ENCODE results near the gene RNF111. TPM values are rescaled to one million over a fixed set of nuclear protein-coding genes. Genes with fewer than 3 reads are reported as not detected.

RNF111 gene
- total and polyA plus RNA-seq, 3 donors from 2014 or later: 23.1 to 32.8 (median 26.8) TPM

DNA sequence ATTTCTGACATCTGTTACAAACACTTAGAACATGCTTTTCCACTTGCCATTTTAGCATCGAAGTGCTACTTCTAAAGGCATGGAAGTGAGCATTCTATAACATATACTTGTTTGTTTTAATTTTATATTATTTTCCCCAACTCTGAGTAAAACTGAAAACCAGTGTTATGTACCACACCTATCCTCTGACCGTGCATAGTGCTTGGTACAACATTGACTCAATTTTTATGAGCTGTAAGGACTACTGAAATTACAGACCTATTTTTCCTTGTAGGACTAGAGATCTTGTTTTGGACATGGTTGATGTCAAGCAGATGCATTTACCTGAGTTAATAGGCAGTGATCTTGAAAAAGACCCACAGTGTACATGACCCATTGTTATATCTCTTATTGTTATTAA, 66.0 kb downstream of the RNF111 start:
- intact Hi-C loops (cut with DNase I; ENCODE audit: low total_unique reads): no loop called here
- no peak overlapping the region for H3K4me3 ChIP-seq
- no peak for TF ChIP-seq POLR2A (IDR thresholded peaks at IDR 0.05)
- TF ChIP-seq, protein P1, sequence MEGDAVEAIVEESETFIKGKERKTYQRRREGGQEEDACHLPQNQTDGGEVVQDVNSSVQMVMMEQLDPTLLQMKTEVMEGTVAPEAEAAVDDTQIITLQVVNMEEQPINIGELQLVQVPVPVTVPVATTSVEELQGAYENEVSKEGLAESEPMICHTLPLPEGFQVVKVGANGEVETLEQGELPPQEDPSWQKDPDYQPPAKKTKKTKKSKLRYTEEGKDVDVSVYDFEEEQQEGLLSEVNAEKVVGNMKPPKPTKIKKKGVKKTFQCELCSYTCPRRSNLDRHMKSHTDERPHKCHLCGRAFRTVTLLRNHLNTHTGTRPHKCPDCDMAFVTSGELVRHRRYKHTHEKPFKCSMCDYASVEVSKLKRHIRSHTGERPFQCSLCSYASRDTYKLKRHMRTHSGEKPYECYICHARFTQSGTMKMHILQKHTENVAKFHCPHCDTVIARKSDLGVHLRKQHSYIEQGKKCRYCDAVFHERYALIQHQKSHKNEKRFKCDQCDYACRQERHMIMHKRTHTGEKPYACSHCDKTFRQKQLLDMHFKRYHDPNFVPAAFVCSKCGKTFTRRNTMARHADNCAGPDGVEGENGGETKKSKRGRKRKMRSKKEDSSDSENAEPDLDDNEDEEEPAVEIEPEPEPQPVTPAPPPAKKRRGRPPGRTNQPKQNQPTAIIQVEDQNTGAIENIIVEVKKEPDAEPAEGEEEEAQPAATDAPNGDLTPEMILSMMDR (IDR thresholded peaks at IDR 0.05): no peak
- H3K9me3 ChIP-seq: no peaks in the 10 kb centered on the region
- no peaks in the 10 kb centered on the region for H3K36me3 ChIP-seq (ENCODE audit: low read depth, missing control alignments)
- WGBS, 2 donors: 95 to 96% methylated on average over 2 of the region's 2 CpGs
- H3K4me1 ChIP-seq: no peaks in the 10 kb centered on the region
- no peak overlapping the region for H3K27ac ChIP-seq
- DNase-seq: no peak
- H3K27me3 ChIP-seq: no peaks in the 10 kb centered on the region

DNA sequence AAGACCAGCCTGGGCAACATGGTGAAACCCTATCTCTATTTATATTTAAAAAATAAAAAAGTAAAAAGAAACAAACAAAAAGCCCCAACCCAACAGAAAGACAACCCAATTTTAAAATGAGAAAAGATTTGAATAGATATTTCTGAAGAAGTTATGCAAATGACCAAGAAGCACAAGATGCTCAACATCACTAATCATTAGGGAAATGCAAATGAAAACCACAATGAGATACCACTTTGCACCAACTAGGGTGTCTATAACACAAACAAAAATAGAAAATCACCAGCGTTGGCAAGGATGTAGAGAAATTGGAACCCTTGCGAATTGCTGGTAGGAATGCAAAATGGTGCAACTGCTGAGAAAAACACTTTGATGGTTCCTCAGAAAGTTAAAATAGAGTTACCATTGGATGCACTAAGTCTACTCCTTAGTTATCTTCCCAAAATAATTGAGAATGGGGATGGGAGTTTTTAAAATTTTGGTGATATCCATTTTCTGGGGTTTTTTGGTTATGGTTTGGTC, 71.7 kb downstream of the RNF111 start:
- H3K4me3 ChIP-seq: no peak overlapping the region
- intact Hi-C loops (cut with DNase I; ENCODE audit: low total_unique reads): no loop called here
- H3K27me3 ChIP-seq: no peaks in the 10 kb centered on the region
- DNase-seq: no peak
- H3K36me3 ChIP-seq (ENCODE audit: low read depth, missing control alignments): no peaks in the 10 kb centered on the region
- no peaks in the 10 kb centered on the region for H3K9me3 ChIP-seq
- no peaks in the 10 kb centered on the region for H3K4me1 ChIP-seq
- no peak for TF ChIP-seq POLR2A (IDR thresholded peaks at IDR 0.05)
- TF ChIP-seq, protein P1 (IDR thresholded peaks at IDR 0.05): no peak
- no peak overlapping the region for H3K27ac ChIP-seq
- 84 to 97% methylated on average over 2 of the region's 2 CpGs for WGBS, 2 donors

DNA sequence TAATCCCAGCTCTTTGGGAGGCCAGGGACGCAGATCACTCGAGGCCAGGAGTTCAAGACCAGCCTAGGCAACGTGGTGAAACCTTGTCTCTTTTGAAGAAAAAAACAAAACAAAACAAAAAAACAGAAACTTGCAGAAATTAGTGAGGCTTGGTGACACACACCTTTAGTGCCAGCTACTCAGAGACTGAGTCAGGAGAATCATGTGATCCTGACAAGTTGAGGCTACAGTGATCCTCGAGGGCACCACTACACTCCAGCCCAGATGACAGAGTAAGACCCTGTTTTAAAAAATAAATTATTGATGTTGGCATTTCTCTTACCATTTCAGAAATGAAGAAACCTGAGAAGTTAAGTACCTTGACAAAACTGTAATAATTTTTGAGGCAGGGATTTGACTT, 72.9 kb downstream of the RNF111 start:
- WGBS, 2 donors: 89 to 95% methylated on average over 4 of the region's 4 CpGs
- intact Hi-C loops (cut with DNase I; ENCODE audit: low total_unique reads): no loop called here
- Histone ChIP-seq H3K4me3 (no peak overlapping the region), H3K36me3 (ENCODE audit: low read depth, missing control alignments) (no peaks in the 10 kb centered on the region), H3K27ac (no peak overlapping the region), H3K4me1 (no peaks in the 10 kb centered on the region), H3K9me3 (no peaks in the 10 kb centered on the region), H3K27me3 (no peaks in the 10 kb centered on the region)
- TF ChIP-seq, protein P1 (IDR thresholded peaks at IDR 0.05): no peak
- no peak for TF ChIP-seq POLR2A (IDR thresholded peaks at IDR 0.05)
- DNase-seq: no peak

DNA sequence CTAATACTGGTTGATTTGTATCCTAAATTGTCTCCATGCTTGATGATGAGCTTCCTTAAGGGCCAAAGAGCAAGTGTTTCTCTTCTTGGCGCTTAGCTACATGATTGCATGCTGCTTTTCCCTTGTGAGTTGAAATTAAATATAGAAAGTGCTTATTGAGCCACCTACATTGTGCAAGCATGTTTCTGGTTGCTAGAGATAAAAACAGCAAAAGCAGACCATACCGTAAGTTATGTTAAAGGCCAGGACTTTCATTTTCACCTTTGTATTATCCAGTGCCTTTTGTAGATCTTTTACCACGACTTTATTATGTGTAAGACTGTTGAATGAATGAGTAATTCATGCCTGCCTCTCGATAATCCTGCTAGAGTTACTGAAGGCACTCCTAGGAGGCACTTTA, 75.6 kb downstream of the RNF111 start:
- Histone ChIP-seq H3K27me3 (no peaks in the 10 kb centered on the region), H3K27ac (no peak overlapping the region), H3K4me3 (no peak overlapping the region), H3K4me1 (no peaks in the 10 kb centered on the region), H3K36me3 (ENCODE audit: low read depth, missing control alignments) (no peaks in the 10 kb centered on the region), H3K9me3 (no peaks in the 10 kb centered on the region)
- WGBS, 2 donors: 73 to 85% methylated on average over 4 of the region's 4 CpGs
- TF ChIP-seq, protein P1 (IDR thresholded peaks at IDR 0.05): no peak
- no peak for TF ChIP-seq POLR2A (IDR thresholded peaks at IDR 0.05)
- DNase-seq: no peak
- intact Hi-C loops (cut with DNase I; ENCODE audit: low total_unique reads): no loop called here

DNA sequence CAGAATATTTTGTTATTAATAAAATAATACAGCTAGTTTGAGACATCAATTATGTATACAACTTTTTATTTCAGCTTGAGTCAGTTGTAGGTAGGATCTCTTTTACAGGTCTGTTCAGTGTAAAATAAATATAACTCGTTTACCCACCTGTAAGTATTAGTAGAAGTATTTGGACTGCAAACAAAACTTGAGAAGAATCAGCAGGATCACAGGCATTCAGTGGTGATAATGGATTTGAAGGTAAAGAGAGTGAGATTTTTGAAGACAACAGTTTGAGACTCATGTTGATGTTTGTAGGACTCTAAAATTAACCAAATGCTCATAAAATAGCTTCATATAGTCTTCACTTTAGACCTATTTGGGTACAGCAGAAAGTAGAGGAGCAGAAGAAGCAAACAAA, 82.0 kb downstream of the RNF111 start:
- intact Hi-C loops (cut with DNase I; ENCODE audit: low total_unique reads): no loop called here
- Histone ChIP-seq H3K4me1 (no peaks in the 10 kb centered on the region), H3K36me3 (ENCODE audit: low read depth, missing control alignments) (no peaks in the 10 kb centered on the region), H3K4me3 (no peak overlapping the region), H3K9me3 (no peaks in the 10 kb centered on the region), H3K27me3 (no peaks in the 10 kb centered on the region), H3K27ac (no peak overlapping the region)
- WGBS, 2 donors: 88 to 94% methylated on average over 1 of the region's 1 CpG
- DNase-seq: no peak
- no peak for TF ChIP-seq POLR2A (IDR thresholded peaks at IDR 0.05)
- TF ChIP-seq, protein P1 (IDR thresholded peaks at IDR 0.05): no peak
